Nephron progenitor cell (in vitro differentiated cells): Measurements from ENCODE around the gene LRFN4.

ENCODE experiments used
- DNase-seq: peaks from one replicate; pipeline ENCODE4 v3.0.0; 2021
- H3K27ac Mint-ChIP-seq: 2 replicates; pipeline ENCODE4 v1.8.0; 2021; ENCODE audit warnings: mild to moderate bottlenecking, moderate library complexity, mixed read lengths
- H3K27me3 Mint-ChIP-seq: 2 replicates; pipeline ENCODE4 v1.8.0; 2021; ENCODE audit warnings: mild to moderate bottlenecking, low read depth, mixed read lengths; ENCODE audit not compliant: poor library complexity
- H3K36me3 Mint-ChIP-seq: 2 replicates; pipeline ENCODE4 v1.8.0; 2021; ENCODE audit warnings: low read depth, mixed read lengths
- H3K4me1 Mint-ChIP-seq: 2 replicates; pipeline ENCODE4 v1.8.0; 2021; ENCODE audit warnings: mixed read lengths
- H3K4me3 Mint-ChIP-seq: 2 replicates; pipeline ENCODE4 v1.8.0; 2021; ENCODE audit warnings: mild to moderate bottlenecking, moderate library complexity, mixed read lengths
- H3K9me3 Mint-ChIP-seq: 2 replicates; pipeline ENCODE4 v1.8.0; 2021; ENCODE audit warnings: mild to moderate bottlenecking, moderate library complexity, mixed read lengths
- CTCF ChIP-seq: fragments of 200-600 bp; sonication (generic); IDR thresholded peaks from 2 replicates; pipeline ENCODE4 v1.5.0; 2021; ENCODE audit warnings: antibody characterized with exemption

LRFN4 gene

GRCh38 chr11:66906061-66906733, 49.3 kb downstream of the LRFN4 start:
- TF ChIP-seq CTCF: no peak
- Mint-ChIP-seq H3K9me3 (no peaks in the 10 kb centered on the region), H3K36me3 (peaks cover 5% of the 10 kb centered on the region), H3K27ac (no peak overlapping the region), H3K4me1 (peaks cover 83% of the 10 kb centered on the region), H3K4me3 (no peak overlapping the region), H3K27me3 (peaks cover 19% of the 10 kb centered on the region)
- DNase-seq: no peak

- DNase-seq: peak; percentile 49
- H3K9me3 Mint-ChIP-seq: no peaks in the 10 kb centered on the region
- H3K4me1 Mint-ChIP-seq: peaks cover 92% of the 10 kb centered on the region
- peaks cover 5% of the 10 kb centered on the region for H3K36me3 Mint-ChIP-seq
- TF ChIP-seq CTCF: no peak
- peak overlapping the region; percentile 98 for H3K27ac Mint-ChIP-seq
- peak overlapping the region; percentile 68 for H3K4me3 Mint-ChIP-seq
- peaks cover 13% of the 10 kb centered on the region for H3K27me3 Mint-ChIP-seq
These were observed 51.1 kb downstream of the LRFN4 start for GRCh38 chr11:66907751-66908630.

GRCh38 chr11:66909181-66909580, 52.3 kb downstream of the LRFN4 start:
- peak overlapping the region; percentile 32 for H3K27ac Mint-ChIP-seq
- H3K36me3 Mint-ChIP-seq: peaks cover 5% of the 10 kb centered on the region
- DNase-seq: no peak
- H3K9me3 Mint-ChIP-seq: no peaks in the 10 kb centered on the region
- no peak for TF ChIP-seq CTCF
- H3K27me3 Mint-ChIP-seq: peaks cover 13% of the 10 kb centered on the region
- peak overlapping the region; percentile 57 for H3K4me3 Mint-ChIP-seq
- peaks cover 89% of the 10 kb centered on the region for H3K4me1 Mint-ChIP-seq

- no peak overlapping the region for H3K4me3 Mint-ChIP-seq
- peaks cover 11% of the 10 kb centered on the region for H3K27me3 Mint-ChIP-seq
- peaks cover 86% of the 10 kb centered on the region for H3K4me1 Mint-ChIP-seq
- peaks cover 5% of the 10 kb centered on the region for H3K36me3 Mint-ChIP-seq
- no peak overlapping the region for H3K27ac Mint-ChIP-seq
- no peak for TF ChIP-seq CTCF
- H3K9me3 Mint-ChIP-seq: no peaks in the 10 kb centered on the region
- DNase-seq: no peak
These were observed 53.2 kb downstream of the LRFN4 start for GRCh38 chr11:66910016-66910415.
